GDM1 (cell line): Measurements from ENCODE around the gene APOC1.

Experiments used
- DNase-seq: peaks from one replicate; lab custom pipeline; 2025; lab: John Stamatoyannopoulos, UW

APOC1 gene

GRCh38 chr19:44955505-44956439 is 41.4 kb downstream of the APOC1 start:
- DNase-seq: no peak

GRCh38 chr19:44957526-44957925 is 43.1 kb downstream of the APOC1 start:
- no peak for DNase-seq

GRCh38 chr19:44958090-44958489 is 43.7 kb downstream of the APOC1 start:
- DNase-seq: no peak

GRCh38 chr19:44959691-44960090 is 45.3 kb downstream of the APOC1 start:
- no peak for DNase-seq

GRCh38 chr19:44960906-44961728 is 46.7 kb downstream of the APOC1 start:
- no peak for DNase-seq

- no peak for DNase-seq
These were observed 47.4 kb downstream of the APOC1 start for GRCh38 chr19:44961821-44962220.

GRCh38 chr19:44968118-44968517 is 53.7 kb downstream of the APOC1 start:
- DNase-seq: no peak

- no peak for DNase-seq
These were observed 54.3 kb downstream of the APOC1 start for GRCh38 chr19:44968670-44969069.
